ENCODE data around the gene VASN.
A peak's percentile ranks its signal among the peaks of the same experiment; 100 is the strongest.
"Not testable (repeated sequence)": the region's sequence is repeated elsewhere in the genome, so short reads cannot be mapped to it uniquely, and the experiment has no call there.

VASN gene

DNA sequence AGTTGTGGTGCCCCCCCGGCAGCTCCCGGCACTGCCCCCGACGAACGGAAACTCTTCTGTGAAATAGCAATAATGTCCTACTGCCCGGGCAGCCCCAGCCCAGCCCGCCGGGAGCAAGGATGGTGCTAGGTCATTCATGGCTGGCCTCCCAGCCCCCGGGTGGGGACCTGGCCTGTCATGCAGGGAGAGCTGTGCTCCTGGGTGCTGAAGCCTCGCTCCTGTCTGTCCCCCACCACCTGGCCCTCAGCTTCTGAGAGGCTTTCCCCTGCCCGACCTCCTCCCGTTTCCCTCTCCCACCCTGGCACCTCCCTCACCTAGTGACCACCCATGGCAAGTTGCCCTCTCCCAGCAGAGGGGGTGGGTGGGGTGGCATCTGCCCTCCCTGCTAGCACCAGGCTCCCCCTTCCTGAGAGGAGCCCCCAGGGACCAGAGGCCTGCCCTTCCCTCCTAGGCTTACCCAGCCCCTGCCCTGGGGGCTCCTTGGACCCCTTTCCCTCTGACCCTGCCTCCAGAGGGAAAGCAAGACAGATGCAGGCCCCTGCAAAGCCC, 34.0 kb upstream of the VASN start:
- no peak for DNase-seq

GRCh38 chr16:4338125-4338582, 33.5 kb upstream of the VASN start:
- no peak for DNase-seq

GRCh38 chr16:4338712-4339299, 32.8 kb upstream of the VASN start:
- DNase-seq, result no peak

DNA sequence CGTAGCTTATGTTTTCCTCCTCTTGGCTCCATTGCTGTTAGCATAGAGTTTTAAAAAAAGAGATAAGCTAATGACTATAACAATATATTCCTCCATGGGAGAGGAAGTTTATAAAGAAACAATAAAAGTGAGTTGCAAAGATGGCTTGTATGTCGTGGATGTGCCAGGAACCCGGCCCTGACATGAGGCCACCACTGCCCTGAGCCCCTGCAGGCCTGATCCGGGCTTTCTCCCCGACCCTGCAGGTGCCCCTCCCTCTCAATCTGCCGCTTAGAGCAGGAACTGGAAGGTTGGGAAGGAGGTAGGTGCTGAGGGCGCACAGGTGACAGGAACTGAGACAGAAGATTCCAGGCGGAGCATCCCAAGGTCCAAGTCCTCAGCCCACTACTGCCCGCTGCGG, 32.2 kb upstream of the VASN start:
- DNase-seq, result no peak

- no peak for DNase-seq
Measured at GRCh38 chr16:4339909-4340308, 31.7 kb upstream of the VASN start.

DNA sequence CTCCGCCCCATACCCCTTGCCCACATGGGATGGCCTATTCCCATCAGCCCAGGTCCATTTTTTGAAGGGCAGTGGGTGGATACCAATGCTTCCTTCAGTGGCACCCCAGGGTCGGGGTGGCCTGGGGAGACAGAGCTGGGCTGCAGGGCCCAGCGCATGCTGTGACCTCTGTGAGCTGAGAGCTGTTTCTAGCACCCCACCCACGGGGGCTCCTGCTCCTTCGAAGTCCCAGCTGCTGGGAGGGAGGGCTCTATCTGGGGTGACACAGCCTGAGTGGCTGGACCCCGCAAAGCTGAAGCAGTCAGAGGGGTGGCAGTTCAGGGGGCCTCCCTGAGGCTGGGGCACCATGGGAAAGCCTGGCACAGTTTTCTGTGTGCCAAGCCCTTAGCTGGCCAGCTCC, 31.2 kb upstream of the VASN start:
- DNase-seq, result no peak

- DNase-seq, result no peak
Measured at GRCh38 chr16:4341250-4341649, 30.4 kb upstream of the VASN start.

DNA sequence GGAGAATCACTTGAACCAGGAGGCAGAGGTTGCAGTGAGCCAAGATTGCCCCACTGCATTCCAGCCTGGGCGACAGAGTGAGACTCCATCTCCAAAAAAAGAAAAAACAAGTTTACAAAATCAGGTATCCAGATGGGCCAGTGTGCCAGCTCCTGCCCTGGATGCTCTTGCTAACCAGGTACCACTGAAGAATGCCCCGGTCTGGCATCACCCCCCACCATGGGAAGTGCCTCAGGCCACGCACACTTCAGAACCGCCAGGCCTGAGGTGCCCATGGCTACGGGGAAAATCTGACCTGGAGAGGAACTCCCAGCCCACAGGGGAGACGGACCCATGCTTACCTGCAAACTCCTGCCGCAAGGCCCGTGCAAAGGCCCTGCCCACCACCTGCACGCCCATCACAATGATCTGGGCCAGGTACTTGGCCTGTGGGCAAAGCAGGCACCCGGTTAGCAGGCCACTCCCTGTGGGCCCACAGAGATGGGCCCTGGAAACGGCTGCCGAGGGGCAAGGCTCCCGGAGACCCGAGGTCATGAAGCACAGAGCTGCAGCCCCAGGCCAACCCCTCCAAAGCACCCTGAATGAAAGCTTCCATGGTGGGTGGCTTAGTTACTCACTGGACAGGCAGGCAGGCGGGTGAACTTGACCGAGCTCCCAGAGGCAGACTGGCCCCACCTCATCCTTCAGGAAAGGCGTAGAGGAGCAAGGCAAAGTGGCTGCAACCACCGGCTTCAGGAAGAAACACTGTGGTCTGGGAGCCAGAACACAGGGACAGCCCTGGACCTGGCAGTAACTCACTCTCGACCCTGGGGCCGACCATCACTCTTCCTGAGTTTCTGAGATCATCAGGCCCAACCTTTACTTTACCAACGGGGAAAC, 28.5 kb upstream of the VASN start:
- DNase-seq, result no peak

GRCh38 chr16:4344300-4344982, 27.2 kb upstream of the VASN start:
- not testable (repeated sequence) for DNase-seq

- no peak for DNase-seq
Measured at GRCh38 chr16:4344983-4345835, 26.4 kb upstream of the VASN start.

DNA sequence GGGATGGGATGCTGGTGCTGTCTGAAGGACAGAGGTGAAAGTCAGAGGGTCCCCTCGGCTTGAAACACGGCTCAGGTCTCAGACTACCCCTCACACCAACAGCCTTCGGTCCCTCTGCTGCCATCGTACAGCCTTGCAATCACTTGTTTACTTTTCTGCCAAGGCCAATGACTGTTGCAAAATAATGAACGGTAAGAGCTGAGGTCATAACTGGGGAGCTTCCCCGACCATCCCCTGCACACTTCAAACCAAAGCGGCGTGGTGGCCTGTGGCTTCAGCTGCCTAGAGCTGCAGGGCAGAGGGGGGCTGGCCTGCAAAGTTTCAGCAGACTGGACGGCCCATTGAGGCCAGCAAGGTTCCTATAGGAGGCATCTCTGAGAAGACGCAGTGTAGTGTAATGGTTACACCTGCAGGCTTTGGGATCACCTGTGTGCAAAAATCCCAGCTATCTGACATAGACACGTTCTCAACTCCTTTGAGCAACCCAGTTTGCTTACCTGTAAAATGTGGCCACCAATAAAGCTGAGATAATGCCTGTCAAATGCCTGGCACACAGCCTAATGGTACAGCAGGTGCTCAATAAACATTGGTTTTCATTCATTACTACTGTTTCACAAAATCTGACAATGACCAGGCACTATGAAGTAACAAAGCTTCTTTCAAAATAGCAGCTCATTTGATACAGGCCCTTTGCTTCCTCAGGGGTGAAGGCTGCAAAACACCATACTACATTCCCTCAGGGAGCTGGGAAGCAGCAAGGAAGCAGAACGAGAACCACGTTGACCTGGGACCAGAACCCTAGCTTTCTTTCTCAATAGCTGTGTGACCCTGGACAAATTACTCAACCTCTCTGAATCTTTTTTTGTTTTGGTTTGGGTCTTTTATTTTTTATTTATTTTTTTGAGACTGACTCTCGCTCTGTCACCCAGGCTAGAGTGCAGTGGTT, 25.5 kb upstream of the VASN start:
- DNase-seq, result peak; percentile 55 to 56

- peak; percentile 85 to 86 for DNase-seq
Measured at GRCh38 chr16:4347010-4347409, 24.6 kb upstream of the VASN start.

DNA sequence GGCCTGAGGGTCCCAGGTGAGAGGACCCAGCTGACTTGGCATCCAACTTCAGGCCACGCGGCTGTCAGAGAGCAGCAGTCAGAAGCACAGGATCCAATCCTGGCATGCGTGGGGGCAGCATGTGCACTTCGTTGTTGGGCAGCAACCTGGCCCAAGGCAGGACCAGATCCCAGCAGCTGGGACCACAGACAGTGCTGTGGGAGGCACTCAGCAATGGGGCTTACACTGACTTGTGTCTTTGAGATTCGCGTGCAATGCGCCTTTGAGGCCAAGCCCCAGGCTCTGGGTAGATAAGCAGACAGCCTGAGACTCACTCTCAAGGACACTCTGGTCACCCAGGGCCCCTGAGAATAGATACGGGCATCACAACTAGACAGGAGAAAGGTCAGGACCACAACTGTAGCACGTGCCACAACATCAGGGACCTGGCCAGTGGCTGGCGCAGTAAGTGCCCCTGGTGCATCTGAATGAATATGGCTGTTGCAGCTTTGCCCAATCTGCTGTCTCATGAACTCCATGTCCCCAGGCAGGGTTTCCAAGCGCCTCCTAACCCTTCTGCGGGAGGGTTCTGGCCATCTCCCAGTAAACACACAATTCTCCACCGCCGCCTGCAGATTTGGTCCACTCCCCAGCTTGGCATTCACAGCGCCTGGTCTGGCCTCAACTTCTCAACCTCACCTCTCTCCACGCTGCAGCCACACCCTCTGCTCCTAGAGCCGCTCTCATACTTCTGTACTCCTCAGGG, 23.7 kb upstream of the VASN start:
- DNase-seq, result no peak

DNA sequence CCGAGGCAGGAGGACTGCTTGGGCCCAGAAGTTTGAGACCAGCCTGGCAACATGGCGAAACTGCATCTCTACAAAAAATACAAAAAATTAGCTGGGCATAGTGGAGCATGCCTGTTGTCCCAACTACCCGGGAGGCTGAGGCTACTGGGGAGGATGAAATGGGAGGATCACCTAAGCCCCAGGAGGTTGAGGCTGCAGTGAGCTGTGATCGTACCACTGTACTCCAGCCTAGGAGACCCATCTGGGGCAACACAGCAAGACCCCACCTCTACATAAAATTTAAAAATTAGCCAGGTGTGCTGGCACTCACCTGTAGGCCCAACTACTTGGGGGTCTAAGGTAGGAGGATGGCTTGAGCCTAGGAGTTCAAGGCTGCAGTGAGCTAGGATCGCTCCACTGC, 22.3 kb upstream of the VASN start:
- DNase-seq, result no peak

GRCh38 chr16:4350365-4350786, 21.3 kb upstream of the VASN start:
- no peak for DNase-seq

- DNase-seq, result peak; percentile 91 to 92
Measured at GRCh38 chr16:4350787-4351659, 20.6 kb upstream of the VASN start, which contains the start of gene PAM16. Gene PAM16, minus strand, starts transcription at chr16:4351321. Its CDS starts 87 bp downstream, at chr16:4351234.

DNA sequence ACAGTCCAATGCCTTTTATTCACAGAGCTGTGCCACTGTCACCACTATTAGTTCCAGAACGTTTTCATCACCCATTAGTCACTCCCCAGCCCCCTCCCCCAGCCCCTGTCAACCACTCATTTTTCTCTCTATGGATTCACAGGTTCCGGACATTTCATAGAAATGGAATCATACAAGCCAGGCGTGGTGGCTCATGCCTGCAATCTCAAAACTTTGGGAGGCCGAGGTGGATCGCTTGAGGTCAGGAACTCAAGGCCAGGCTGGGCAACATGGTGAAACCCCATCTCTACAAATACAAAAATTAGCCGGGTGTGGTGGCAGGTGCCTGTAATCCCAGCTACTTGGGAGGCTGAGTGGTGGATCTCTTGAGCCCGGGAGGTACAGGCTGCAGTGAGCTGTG, 19.8 kb upstream of the VASN start:
- no peak for DNase-seq

DNA sequence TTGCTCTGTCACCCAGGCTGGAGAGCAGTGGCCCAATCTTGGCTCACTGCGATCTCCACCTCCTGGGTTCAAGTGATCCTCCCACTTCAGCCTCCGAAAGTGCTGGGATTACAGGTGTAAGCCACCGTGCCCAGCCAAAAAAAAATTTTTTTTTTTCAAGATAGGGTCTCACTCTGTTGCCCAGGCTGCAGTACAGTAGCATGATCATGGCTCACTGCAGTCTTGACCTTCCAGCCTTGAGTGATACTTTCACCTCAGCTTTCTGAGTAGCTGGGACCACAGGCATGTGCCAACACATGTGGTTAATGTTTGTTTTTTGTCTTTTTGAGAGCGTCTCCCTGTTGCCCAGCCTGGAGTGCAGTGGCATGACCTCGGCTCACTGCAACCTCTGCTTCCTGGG, 18.8 kb upstream of the VASN start:
- DNase-seq, result no peak

- DNase-seq, result no peak
Measured at GRCh38 chr16:4353675-4354074, 18.0 kb upstream of the VASN start.
